Smooth muscle cell (in vitro differentiated cells): ENCODE measurements around the gene SELENOF. TPM values are rescaled to one million over a fixed set of nuclear protein-coding genes. Genes with fewer than 3 reads are reported as not detected.

Experiments
- DNase-seq: peaks from one replicate; lab custom pipeline; 2025; ENCODE audit not compliant: unreplicated experiment; lab: John Stamatoyannopoulos, UW
- H2AFZ ChIP-seq: fragments of 200-600 bp; sonication (generic); 2 replicates; pipeline ENCODE4 v1.6.0; 2016; ENCODE audit warnings: antibody characterized with exemption, low read depth, mild to moderate bottlenecking
- H3F3A ChIP-seq: fragments of 200-600 bp; sonication (generic); 2 replicates; pipeline ENCODE4 v1.6.0; 2017; ENCODE audit warnings: antibody characterized with exemption, low read depth
- H3K27ac ChIP-seq: fragments of 200-600 bp; sonication (generic); 2 replicates; pipeline ENCODE4 v1.5.1; 2016; ENCODE audit warnings: low read depth, mild to moderate bottlenecking
- H3K27me3 ChIP-seq: fragments of 200-600 bp; sonication (generic); 2 replicates; pipeline ENCODE4 v1.6.1; 2016; ENCODE audit warnings: low read depth, mild to moderate bottlenecking
- H3K36me3 ChIP-seq: fragments of 200-600 bp; sonication (generic); 2 replicates; pipeline ENCODE4 v1.5.1; 2016; ENCODE audit warnings: low read depth
- H3K4me1 ChIP-seq: fragments of 200-600 bp; sonication (generic); 2 replicates; pipeline ENCODE4 v1.5.1; 2016; ENCODE audit warnings: low read depth
- H3K4me2 ChIP-seq: fragments of 200-600 bp; sonication (generic); 2 replicates; pipeline ENCODE4 v1.6.0; 2016; ENCODE audit warnings: mild to moderate bottlenecking
- H3K4me3 ChIP-seq: fragments of 200-600 bp; sonication (generic); 2 replicates; pipeline ENCODE4 v1.5.1; 2016; ENCODE audit warnings: mild to moderate bottlenecking
- H3K79me2 ChIP-seq: fragments of 200-600 bp; sonication (generic); 2 replicates; pipeline ENCODE4 v1.6.0; 2016; ENCODE audit warnings: low read depth, mild to moderate bottlenecking
- H3K9ac ChIP-seq: fragments of 200-600 bp; sonication (generic); 2 replicates; pipeline ENCODE4 v1.6.0; 2016; ENCODE audit warnings: low read depth
- H3K9me3 ChIP-seq: fragments of 200-600 bp; sonication (generic); replicated peaks from 2 replicates; pipeline ENCODE4 v1.5.1; 2016; ENCODE audit warnings: low read depth
- H4K20me1 ChIP-seq: fragments of 200-600 bp; sonication (generic); 2 replicates; pipeline ENCODE4 v1.6.0; 2016; ENCODE audit warnings: low read depth
- WGBS: methylation state at CpG from one replicate; pipeline ENCODE4 v1.1.7; 2016; ENCODE audit warnings: low lambda C conversion rate; 5-methylcytosine and 5-hydroxymethylcytosine counted together
- polyA plus RNA-seq: library from polyadenylated mRNA; unstranded; fragments of >200 nt; fragmentation: Nextera tagmentation; extraction: Ambion mirVana; gene quantifications from 2 replicates; pipeline ENCODE4 v1.2.1, GENCODE V29; 2016
- total RNA-seq: library from RNA; depleted of rRNA; stranded (reverse); fragments of >200 nt; gene quantifications from 2 replicates; pipeline ENCODE4 v1.2.3, GENCODE V29; 2014
- TF ChIP-seq, protein P1 (sequence below): fragments of 200-600 bp; sonication (generic); IDR thresholded peaks from 2 replicates; pipeline ENCODE4 v1.5.1; 2017; ENCODE audit warnings: borderline replicate concordance, mild to moderate bottlenecking, antibody characterized with exemption; ENCODE audit not compliant: insufficient read depth, poor library complexity, severe bottlenecking

SELENOF gene
- total and polyA plus RNA-seq, 2 experiments from 2014 or later = 185 to 252 TPM

DNA sequence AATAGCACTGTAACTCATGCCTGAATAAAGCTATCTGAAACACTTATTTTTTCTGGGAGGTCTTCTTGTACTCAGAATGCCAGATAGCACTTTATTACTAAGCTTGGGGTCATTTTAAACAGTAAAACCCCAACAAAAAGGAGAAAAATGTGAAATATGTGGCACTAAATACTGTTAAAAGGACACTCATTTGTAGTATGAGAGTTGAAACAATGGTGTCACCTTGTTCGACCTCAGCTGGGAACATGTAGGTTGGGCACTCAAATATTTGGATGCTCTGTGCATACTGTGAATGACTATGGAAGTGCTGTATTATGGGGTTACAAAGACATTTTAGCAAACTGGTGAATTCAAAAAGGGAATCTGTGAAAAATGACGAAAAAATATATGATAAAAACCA lies 53.9 kb downstream of the SELENOF start:
- H3K4me3 ChIP-seq = no peak overlapping the region
- peaks cover 7% of the 10 kb centered on the region for H4K20me1 ChIP-seq
- H3K4me2 ChIP-seq = no peak overlapping the region
- no peaks in the 10 kb centered on the region for H3K9me3 ChIP-seq
- DNase-seq = no peak
- H3K79me2 ChIP-seq = peaks cover 14% of the 10 kb centered on the region
- no peak overlapping the region for H3K9ac ChIP-seq
- no peak overlapping the region for H2AFZ ChIP-seq
- H3K4me1 ChIP-seq = no peaks in the 10 kb centered on the region
- H3F3A ChIP-seq = no peaks in the 10 kb centered on the region
- H3K27me3 ChIP-seq = no peaks in the 10 kb centered on the region
- no peak overlapping the region for H3K27ac ChIP-seq
- TF ChIP-seq, protein P1, sequence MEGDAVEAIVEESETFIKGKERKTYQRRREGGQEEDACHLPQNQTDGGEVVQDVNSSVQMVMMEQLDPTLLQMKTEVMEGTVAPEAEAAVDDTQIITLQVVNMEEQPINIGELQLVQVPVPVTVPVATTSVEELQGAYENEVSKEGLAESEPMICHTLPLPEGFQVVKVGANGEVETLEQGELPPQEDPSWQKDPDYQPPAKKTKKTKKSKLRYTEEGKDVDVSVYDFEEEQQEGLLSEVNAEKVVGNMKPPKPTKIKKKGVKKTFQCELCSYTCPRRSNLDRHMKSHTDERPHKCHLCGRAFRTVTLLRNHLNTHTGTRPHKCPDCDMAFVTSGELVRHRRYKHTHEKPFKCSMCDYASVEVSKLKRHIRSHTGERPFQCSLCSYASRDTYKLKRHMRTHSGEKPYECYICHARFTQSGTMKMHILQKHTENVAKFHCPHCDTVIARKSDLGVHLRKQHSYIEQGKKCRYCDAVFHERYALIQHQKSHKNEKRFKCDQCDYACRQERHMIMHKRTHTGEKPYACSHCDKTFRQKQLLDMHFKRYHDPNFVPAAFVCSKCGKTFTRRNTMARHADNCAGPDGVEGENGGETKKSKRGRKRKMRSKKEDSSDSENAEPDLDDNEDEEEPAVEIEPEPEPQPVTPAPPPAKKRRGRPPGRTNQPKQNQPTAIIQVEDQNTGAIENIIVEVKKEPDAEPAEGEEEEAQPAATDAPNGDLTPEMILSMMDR = no peak
- H3K36me3 ChIP-seq = peaks cover 6% of the 10 kb centered on the region
- WGBS = 97% methylated on average over 2 of the region's 2 CpGs

DNA sequence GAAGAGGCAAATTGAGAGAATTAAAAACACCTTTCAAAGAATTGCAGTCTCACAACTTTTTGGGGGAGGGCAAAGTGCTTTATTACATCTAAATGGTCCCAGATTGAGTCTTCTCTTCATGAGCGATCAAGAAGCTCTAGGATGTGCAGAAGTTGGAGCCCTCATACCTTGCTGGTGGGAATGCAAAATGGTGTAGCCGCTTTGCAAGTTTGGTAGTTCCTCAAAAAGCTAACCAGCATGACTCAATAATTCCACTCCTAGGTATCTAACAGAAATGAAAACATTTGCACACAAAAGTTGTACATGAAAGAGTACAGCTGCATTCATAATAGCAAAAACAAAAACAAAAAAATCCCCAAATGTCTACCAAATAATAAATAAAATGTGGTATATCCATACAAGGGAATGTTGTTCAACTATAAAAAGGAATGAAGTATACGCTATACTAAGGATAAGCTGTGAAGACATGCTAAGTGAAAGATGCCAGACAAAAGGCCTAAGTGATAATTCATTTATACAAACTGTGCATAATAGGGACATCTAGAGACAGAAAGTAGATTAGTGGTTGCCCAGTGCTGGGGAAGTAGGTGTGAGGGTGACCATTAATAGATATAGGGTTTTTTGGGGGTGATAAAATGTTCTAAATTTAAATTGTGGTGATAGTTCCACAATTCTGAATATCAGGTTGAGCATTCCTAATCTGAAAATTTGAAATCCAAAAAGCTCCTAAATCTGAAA lies 55.2 kb downstream of the SELENOF start:
- Histone ChIP-seq H3K4me1 (no peaks in the 10 kb centered on the region), H3K27ac (no peak overlapping the region), H3K9ac (no peak overlapping the region), H3K9me3 (no peaks in the 10 kb centered on the region), H3K79me2 (peaks cover 4% of the 10 kb centered on the region), H4K20me1 (no peaks in the 10 kb centered on the region), H2AFZ (no peak overlapping the region), H3K36me3 (peaks cover 6% of the 10 kb centered on the region), H3K4me3 (no peak overlapping the region), H3K27me3 (no peaks in the 10 kb centered on the region), H3F3A (no peaks in the 10 kb centered on the region), H3K4me2 (no peak overlapping the region)
- DNase-seq = no peak
- TF ChIP-seq, protein P1 = no peak
- 93% methylated on average over 3 of the region's 3 CpGs for WGBS

DNA sequence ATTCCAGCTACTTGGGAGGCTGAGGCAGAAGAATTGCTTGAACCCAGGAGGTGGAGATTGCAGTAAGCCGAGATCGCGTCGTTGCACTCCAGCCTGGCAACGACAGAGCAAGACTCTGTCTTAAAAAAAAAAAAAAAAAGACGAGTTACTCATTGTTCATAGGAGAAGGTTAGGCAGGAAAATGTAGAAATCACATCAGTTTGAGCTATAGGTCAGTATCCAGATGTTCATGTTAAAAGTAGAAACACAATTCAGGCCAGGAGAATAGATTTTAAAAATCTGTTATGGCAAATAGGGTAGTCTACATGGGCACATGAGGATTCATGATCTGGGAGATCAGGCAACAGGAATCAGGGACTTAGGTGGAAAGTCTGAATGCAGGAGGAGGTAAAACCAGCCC lies 57.7 kb downstream of the SELENOF start:
- Histone ChIP-seq H3K36me3 (no peaks in the 10 kb centered on the region), H3K9me3 (no peaks in the 10 kb centered on the region), H3F3A (no peaks in the 10 kb centered on the region), H3K4me3 (no peak overlapping the region), H3K4me1 (no peaks in the 10 kb centered on the region), H4K20me1 (no peaks in the 10 kb centered on the region), H3K27me3 (no peaks in the 10 kb centered on the region), H3K79me2 (no peaks in the 10 kb centered on the region), H2AFZ (no peak overlapping the region), H3K27ac (no peak overlapping the region), H3K4me2 (no peak overlapping the region), H3K9ac (no peak overlapping the region)
- DNase-seq = no peak
- 95% methylated on average over 6 of the region's 6 CpGs for WGBS
- TF ChIP-seq, protein P1 = no peak

DNA sequence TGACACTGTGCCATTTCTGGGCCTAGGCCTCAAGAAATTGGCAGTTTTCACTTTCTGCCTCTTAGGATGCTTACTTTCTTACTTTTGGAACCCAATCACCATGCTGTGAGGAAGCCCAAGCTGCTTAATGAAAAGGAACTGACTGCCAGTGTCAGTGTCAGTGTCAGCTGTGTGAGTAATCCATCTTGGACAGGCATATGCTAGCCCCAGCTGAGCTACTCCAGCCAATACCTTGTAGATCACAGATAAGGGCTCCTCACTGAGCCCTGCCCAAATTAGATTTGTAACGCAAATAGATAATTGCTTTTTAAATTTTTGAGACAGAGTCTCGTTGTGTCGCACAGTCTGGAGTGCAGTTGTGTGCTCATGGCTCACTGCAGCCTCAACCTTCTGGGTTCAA lies 59.6 kb downstream of the SELENOF start:
- no peaks in the 10 kb centered on the region for H3F3A ChIP-seq
- no peaks in the 10 kb centered on the region for H3K79me2 ChIP-seq
- no peak overlapping the region for H2AFZ ChIP-seq
- 92% methylated on average over 3 of the region's 3 CpGs for WGBS
- no peaks in the 10 kb centered on the region for H3K4me1 ChIP-seq
- H3K9me3 ChIP-seq = no peaks in the 10 kb centered on the region
- H3K36me3 ChIP-seq = no peaks in the 10 kb centered on the region
- DNase-seq = no peak
- H3K27ac ChIP-seq = no peak overlapping the region
- no peak overlapping the region for H3K9ac ChIP-seq
- H3K4me3 ChIP-seq = no peak overlapping the region
- H3K4me2 ChIP-seq = no peak overlapping the region
- H4K20me1 ChIP-seq = no peaks in the 10 kb centered on the region
- no peaks in the 10 kb centered on the region for H3K27me3 ChIP-seq
- TF ChIP-seq, protein P1 = no peak
